HG02840 (cell line): Measurements from ENCODE around the gene DIP2B.
"Not testable (repeated sequence)": the region's sequence is repeated elsewhere in the genome, so short reads cannot be mapped to it uniquely, and the experiment has no call there.

ENCODE experiments used
- ATAC-seq: cut with Tn5 transposase; IDR thresholded peaks from one replicate; pipeline ENCODE4 v1.9.1; 2021; ENCODE audit warnings: mild to moderate bottlenecking, moderate library complexity, moderate number of reproducible peaks; ENCODE audit not compliant: unreplicated experiment, low FRiP score

The DIP2B gene

GRCh38 chr12:50661300-50662115 lies 156.7 kb downstream of the DIP2B start:
- ATAC-seq = no peak

- no peak for ATAC-seq
Measured at GRCh38 chr12:50662116-50662510, 157.3 kb downstream of the DIP2B start.

GRCh38 chr12:50665170-50665569 lies 160.4 kb downstream of the DIP2B start:
- no peak for ATAC-seq

GRCh38 chr12:50665609-50666008 lies 160.8 kb downstream of the DIP2B start:
- ATAC-seq = no peak

GRCh38 chr12:50666023-50666422 lies 161.2 kb downstream of the DIP2B start:
- ATAC-seq = no peak

GRCh38 chr12:50672158-50672557 lies 167.4 kb downstream of the DIP2B start:
- no peak for ATAC-seq

- ATAC-seq = no peak
Measured at GRCh38 chr12:50676756-50677155, 172.0 kb downstream of the DIP2B start.

GRCh38 chr12:50677858-50678257 lies 173.1 kb downstream of the DIP2B start:
- no peak for ATAC-seq

- ATAC-seq = no peak
Measured at GRCh38 chr12:50678650-50679365, 174.0 kb downstream of the DIP2B start.

- no peak for ATAC-seq
Measured at GRCh38 chr12:50679612-50680011, 174.8 kb downstream of the DIP2B start.

- not testable (repeated sequence) for ATAC-seq
Measured at GRCh38 chr12:50681064-50681463, 176.3 kb downstream of the DIP2B start.

GRCh38 chr12:50685641-50686040 lies 180.9 kb downstream of the DIP2B start:
- no peak for ATAC-seq

- ATAC-seq = no peak
Measured at GRCh38 chr12:50686406-50686805, 181.6 kb downstream of the DIP2B start.

- ATAC-seq = no peak
Measured at GRCh38 chr12:50686976-50687375, 182.2 kb downstream of the DIP2B start.

- no peak for ATAC-seq
Measured at GRCh38 chr12:50689437-50689836, 184.7 kb downstream of the DIP2B start.

- no peak for ATAC-seq
Measured at GRCh38 chr12:50690925-50691324, 186.1 kb downstream of the DIP2B start.

- no peak for ATAC-seq
Measured at GRCh38 chr12:50695961-50696360, 191.2 kb downstream of the DIP2B start.

- no peak for ATAC-seq
Measured at GRCh38 chr12:50696931-50697330, 192.1 kb downstream of the DIP2B start.

- no peak for ATAC-seq
Measured at GRCh38 chr12:50699154-50699553, 194.4 kb downstream of the DIP2B start.

- no peak for ATAC-seq
Measured at GRCh38 chr12:50699940-50700339, 195.2 kb downstream of the DIP2B start.

- ATAC-seq = no peak
Measured at GRCh38 chr12:50706606-50707005, 201.8 kb downstream of the DIP2B start.

- ATAC-seq = no peak
Measured at GRCh38 chr12:50707396-50707795, 202.6 kb downstream of the DIP2B start.
